HG03575 (cell line): ENCODE data around the gene AFF2.

Source experiments
- ATAC-seq: cut with Tn5 transposase; IDR thresholded peaks from one replicate; pipeline ENCODE4 v1.9.1; 2021; ENCODE audit not compliant: unreplicated experiment, insufficient number of reproducible peaks, low FRiP score; ENCODE audit errors: extremely low read depth

Gene AFF2

GRCh38 chrX:148672517-148672916, 172.1 kb downstream of the AFF2 start:
- ATAC-seq: no peak

GRCh38 chrX:148681605-148682004, 181.2 kb downstream of the AFF2 start:
- ATAC-seq: no peak

GRCh38 chrX:148682206-148682605, 181.8 kb downstream of the AFF2 start:
- no peak for ATAC-seq

- ATAC-seq: no peak
Measured at GRCh38 chrX:148691456-148691855, 191.0 kb downstream of the AFF2 start.

- no peak for ATAC-seq
Measured at GRCh38 chrX:148695255-148695654, 194.8 kb downstream of the AFF2 start.

GRCh38 chrX:148698221-148698620, 197.8 kb downstream of the AFF2 start:
- no peak for ATAC-seq

GRCh38 chrX:148700021-148700420, 199.6 kb downstream of the AFF2 start:
- ATAC-seq: no peak

GRCh38 chrX:148713981-148714380, 213.6 kb downstream of the AFF2 start:
- ATAC-seq: no peak

- no peak for ATAC-seq
Measured at GRCh38 chrX:148715361-148715760, 214.9 kb downstream of the AFF2 start.

- no peak for ATAC-seq
Measured at GRCh38 chrX:148722966-148723365, 222.5 kb downstream of the AFF2 start.

- ATAC-seq: no peak
Measured at GRCh38 chrX:148723551-148723950, 223.1 kb downstream of the AFF2 start.

- ATAC-seq: no peak
Measured at GRCh38 chrX:148728901-148729300, 228.5 kb downstream of the AFF2 start.

- ATAC-seq: no peak
Measured at GRCh38 chrX:148732743-148733142, 232.3 kb downstream of the AFF2 start.

- no peak for ATAC-seq
Measured at GRCh38 chrX:148741441-148741840, 241.0 kb downstream of the AFF2 start.

GRCh38 chrX:148755111-148755510, 254.7 kb downstream of the AFF2 start:
- no peak for ATAC-seq

GRCh38 chrX:148763896-148764295, 263.5 kb downstream of the AFF2 start:
- ATAC-seq: no peak

- no peak for ATAC-seq
Measured at GRCh38 chrX:148768296-148768695, 267.9 kb downstream of the AFF2 start.

- ATAC-seq: no peak
Measured at GRCh38 chrX:148771440-148771839, 271.0 kb downstream of the AFF2 start.

- no peak for ATAC-seq
Measured at GRCh38 chrX:148774276-148774675, 273.9 kb downstream of the AFF2 start.

- ATAC-seq: no peak
Measured at GRCh38 chrX:148784137-148784536, 283.7 kb downstream of the AFF2 start.

- ATAC-seq: no peak
Measured at GRCh38 chrX:148784856-148785255, 284.4 kb downstream of the AFF2 start.

GRCh38 chrX:148785256-148785655, 284.8 kb downstream of the AFF2 start:
- ATAC-seq: no peak
